A673 (cell line): Measurements from ENCODE around the gene KCTD16.

Experiments
- EZH2 ChIP-seq: fragments of 200-600 bp; sonication (generic); IDR thresholded peaks from 2 replicates; pipeline ENCODE4 v1.6.1; 2017; ENCODE audit warnings: borderline replicate concordance, low read depth, mild to moderate bottlenecking, mixed read lengths, antibody characterized with exemption, low read length; ENCODE audit not compliant: poor library complexity, severe bottlenecking
- TF ChIP-seq, protein P1 (sequence below): fragments of 300-800, 200-600 bp; sonication (generic); conservative IDR thresholded peaks from 2 replicates; pipeline ENCODE4 v1.5.1; 2017; ENCODE audit warnings: low read depth, mild to moderate bottlenecking, antibody characterized with exemption, low read length, moderate library complexity, mixed read lengths

GRCh38 chr5:144369006-144369405, 198.3 kb downstream of the KCTD16 start:
- no peak for TF ChIP-seq EZH2
- TF ChIP-seq, protein P1, sequence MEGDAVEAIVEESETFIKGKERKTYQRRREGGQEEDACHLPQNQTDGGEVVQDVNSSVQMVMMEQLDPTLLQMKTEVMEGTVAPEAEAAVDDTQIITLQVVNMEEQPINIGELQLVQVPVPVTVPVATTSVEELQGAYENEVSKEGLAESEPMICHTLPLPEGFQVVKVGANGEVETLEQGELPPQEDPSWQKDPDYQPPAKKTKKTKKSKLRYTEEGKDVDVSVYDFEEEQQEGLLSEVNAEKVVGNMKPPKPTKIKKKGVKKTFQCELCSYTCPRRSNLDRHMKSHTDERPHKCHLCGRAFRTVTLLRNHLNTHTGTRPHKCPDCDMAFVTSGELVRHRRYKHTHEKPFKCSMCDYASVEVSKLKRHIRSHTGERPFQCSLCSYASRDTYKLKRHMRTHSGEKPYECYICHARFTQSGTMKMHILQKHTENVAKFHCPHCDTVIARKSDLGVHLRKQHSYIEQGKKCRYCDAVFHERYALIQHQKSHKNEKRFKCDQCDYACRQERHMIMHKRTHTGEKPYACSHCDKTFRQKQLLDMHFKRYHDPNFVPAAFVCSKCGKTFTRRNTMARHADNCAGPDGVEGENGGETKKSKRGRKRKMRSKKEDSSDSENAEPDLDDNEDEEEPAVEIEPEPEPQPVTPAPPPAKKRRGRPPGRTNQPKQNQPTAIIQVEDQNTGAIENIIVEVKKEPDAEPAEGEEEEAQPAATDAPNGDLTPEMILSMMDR = no peak
